GM23248 (cell line): ENCODE results near the gene CHRND.

Source experiments
- EZH2 ChIP-seq: fragments of 200-600 bp; sonication (generic); IDR thresholded peaks from 2 replicates; pipeline ENCODE4 v1.6.1; 2018; ENCODE audit warnings: antibody characterized with exemption, mild to moderate bottlenecking; ENCODE audit not compliant: insufficient read depth, poor library complexity, severe bottlenecking
- EZH2phosphoT487 ChIP-seq: fragments of 200-600 bp; sonication (generic); IDR thresholded peaks from 2 replicates; pipeline ENCODE4 v1.6.1; 2018; ENCODE audit warnings: antibody characterized with exemption, moderate library complexity, mild to moderate bottlenecking, low read depth; ENCODE audit not compliant: insufficient read depth

DNA sequence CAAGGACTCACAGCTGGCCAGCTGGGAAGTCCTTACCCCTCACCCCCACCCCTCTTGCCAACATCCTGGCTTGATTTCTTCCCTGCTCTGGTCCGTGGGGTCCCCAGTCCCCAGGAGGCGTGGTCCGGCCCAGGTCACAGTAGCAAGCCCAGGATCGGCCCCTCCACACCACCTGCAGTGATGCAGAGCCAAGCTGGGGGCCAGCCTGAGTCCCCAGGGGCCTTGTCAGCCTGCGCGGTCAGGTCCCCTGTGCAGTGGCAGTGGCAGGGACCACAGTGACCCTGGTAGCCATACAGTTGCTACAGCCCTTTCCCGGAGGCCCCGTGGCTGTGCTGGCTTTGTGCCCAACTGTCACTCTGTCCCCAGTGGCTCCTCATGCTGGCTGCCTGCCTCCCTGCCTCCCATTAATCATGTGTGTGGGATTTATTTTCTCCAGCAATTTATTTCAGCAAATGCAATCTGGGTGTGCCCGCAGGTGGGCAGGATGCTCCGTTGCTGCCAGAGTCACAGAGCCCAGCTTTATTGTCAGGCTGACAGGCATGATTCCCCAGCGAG lies 14.5 kb upstream of the CHRND start:
- no peak for TF ChIP-seq EZH2phosphoT487
- no peak for TF ChIP-seq EZH2
